ENCODE data around the gene SMIM29.

DNA sequence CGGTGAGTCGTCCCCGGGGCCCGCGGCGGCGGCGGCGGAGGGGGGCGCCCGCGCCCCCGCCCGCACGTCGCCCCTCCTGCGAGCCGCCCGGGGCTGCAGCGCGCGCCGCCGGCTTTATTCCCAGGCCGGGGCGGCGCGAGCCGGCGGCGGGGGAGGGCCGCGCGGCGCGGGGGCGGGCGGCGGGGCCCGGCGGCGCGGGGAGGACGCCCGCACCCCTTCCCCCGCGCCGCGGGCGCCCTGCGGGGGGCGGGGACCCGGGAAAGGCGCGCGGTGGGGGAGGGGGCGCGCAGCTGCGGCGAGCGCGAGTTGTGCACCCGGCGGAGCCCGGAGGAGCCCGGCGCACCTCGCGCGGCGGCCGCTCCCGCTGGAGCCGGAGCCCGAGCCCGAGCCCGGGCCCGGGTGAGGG is 11.5 kb downstream of the SMIM29 start:
- no peak for TF ChIP-seq POLR2A (IDR thresholded peaks at IDR 0.05; ENCODE audit: low read depth, low read length)
- TF ChIP-seq CTCF (IDR thresholded peaks at IDR 0.05; ENCODE audit: extremely low read depth in 1 of 2, insufficient read depth in 1 of 2, low read depth in 1 of 2, low read length in 2 of 2) = no peak
- no peak for TF ChIP-seq POLR2AphosphoS5 (IDR thresholded peaks at IDR 0.05; ENCODE audit: insufficient read depth, low read depth, low read length)
